AG08395 (cell line): ENCODE results near the gene TACR1.

Experiments
- DNase-seq: peaks from one replicate; pipeline ENCODE4 v3.0.0; 2012; ENCODE audit warnings: mixed read lengths, low spot score

The TACR1 gene

GRCh38 chr2:75019790-75020189 is 179.5 kb downstream of the TACR1 start:
- DNase-seq = no peak

- no peak for DNase-seq
These were observed 181.2 kb downstream of the TACR1 start for GRCh38 chr2:75018162-75018561.

- no peak for DNase-seq
These were observed 187.2 kb downstream of the TACR1 start for GRCh38 chr2:75012080-75012479.

- DNase-seq = no peak
These were observed 188.7 kb downstream of the TACR1 start for GRCh38 chr2:75010571-75010970.

GRCh38 chr2:75007819-75008218 is 191.5 kb downstream of the TACR1 start:
- no peak for DNase-seq

- DNase-seq = no peak
These were observed 192.3 kb downstream of the TACR1 start for GRCh38 chr2:75007061-75007460.

- no peak for DNase-seq
These were observed 193.3 kb downstream of the TACR1 start for GRCh38 chr2:75006041-75006440.

GRCh38 chr2:75003773-75004172 is 195.5 kb downstream of the TACR1 start:
- DNase-seq = no peak

GRCh38 chr2:75003276-75003675 is 196.0 kb downstream of the TACR1 start:
- DNase-seq = no peak

- DNase-seq = no peak
These were observed 197.3 kb downstream of the TACR1 start for GRCh38 chr2:75002007-75002406.

- DNase-seq = no peak
These were observed 199.9 kb downstream of the TACR1 start for GRCh38 chr2:74999468-74999867.
